ENCODE measurements around the gene CLCN7. TPM values are rescaled to one million over a fixed set of nuclear protein-coding genes. Genes with fewer than 3 reads are reported as not detected.
A peak's percentile ranks its signal among the peaks of the same experiment; 100 is the strongest.
"Not testable (repeated sequence)": the region's sequence is repeated elsewhere in the genome, so short reads cannot be mapped to it uniquely, and the experiment has no call there.

The CLCN7 gene
- total RNA-seq, 1 experiment from 2014 or later = 110 TPM

DNA sequence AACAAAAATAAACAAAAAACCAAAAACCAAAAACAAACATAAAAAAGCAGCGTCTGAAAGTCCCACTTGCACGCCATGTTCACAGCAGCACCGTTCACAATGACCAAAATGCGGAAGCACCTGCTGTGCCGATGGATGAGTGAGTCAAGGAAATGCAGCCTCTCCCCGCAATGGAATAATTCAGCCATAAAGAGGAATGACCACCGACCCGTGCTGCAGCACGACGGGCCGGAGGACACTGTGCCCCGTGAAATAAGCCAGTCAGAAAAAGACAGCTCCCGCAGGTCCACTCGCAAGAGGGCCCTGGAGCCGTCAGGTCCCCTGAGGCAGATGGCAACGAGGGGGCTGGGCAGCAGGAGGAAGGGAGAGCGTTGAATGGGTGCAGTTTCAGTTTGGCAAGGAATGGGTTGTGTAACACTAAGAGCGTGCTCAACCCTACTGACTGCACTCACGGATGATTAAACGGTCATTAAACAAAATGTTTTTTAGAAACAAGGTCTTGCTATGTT is 5.1 kb downstream of the CLCN7 start:
- H4K20me1 ChIP-seq (ENCODE audit: insufficient read depth) = peaks cover 33% of the 10 kb centered on the region
- H3K27me3 ChIP-seq (ENCODE audit: insufficient read depth, low read depth) = no peaks in the 10 kb centered on the region
- H3K27ac ChIP-seq = no peak overlapping the region
- H3K4me1 ChIP-seq (replicated peaks; ENCODE audit: insufficient read depth) = peaks cover 11% of the 10 kb centered on the region
- no TSS peak for BruUV-seq (replicated peaks)
- H3K9me2 ChIP-seq (ENCODE audit: insufficient read depth) = no peaks in the 10 kb centered on the region
- DNase-seq = no peak
- H3F3A ChIP-seq (ENCODE audit: insufficient read depth, low read depth) = no peaks in the 10 kb centered on the region
- no peaks in the 10 kb centered on the region for H3K36me3 ChIP-seq (ENCODE audit: low read depth)
- H3K9me3 ChIP-seq (ENCODE audit: insufficient read depth, low read depth) = no peaks in the 10 kb centered on the region
- CTCF ChIA-PET = no interaction called here
- H2AFZ ChIP-seq = no peak overlapping the region
- H3K4me2 ChIP-seq = no peak overlapping the region
- H3K4me3 ChIP-seq = no peak overlapping the region
- POLR2A ChIA-PET (ENCODE audit: unreplicated experiment) = no interaction called here
- TF ChIP-seq, protein P1, sequence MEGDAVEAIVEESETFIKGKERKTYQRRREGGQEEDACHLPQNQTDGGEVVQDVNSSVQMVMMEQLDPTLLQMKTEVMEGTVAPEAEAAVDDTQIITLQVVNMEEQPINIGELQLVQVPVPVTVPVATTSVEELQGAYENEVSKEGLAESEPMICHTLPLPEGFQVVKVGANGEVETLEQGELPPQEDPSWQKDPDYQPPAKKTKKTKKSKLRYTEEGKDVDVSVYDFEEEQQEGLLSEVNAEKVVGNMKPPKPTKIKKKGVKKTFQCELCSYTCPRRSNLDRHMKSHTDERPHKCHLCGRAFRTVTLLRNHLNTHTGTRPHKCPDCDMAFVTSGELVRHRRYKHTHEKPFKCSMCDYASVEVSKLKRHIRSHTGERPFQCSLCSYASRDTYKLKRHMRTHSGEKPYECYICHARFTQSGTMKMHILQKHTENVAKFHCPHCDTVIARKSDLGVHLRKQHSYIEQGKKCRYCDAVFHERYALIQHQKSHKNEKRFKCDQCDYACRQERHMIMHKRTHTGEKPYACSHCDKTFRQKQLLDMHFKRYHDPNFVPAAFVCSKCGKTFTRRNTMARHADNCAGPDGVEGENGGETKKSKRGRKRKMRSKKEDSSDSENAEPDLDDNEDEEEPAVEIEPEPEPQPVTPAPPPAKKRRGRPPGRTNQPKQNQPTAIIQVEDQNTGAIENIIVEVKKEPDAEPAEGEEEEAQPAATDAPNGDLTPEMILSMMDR (conservative IDR thresholded peaks at IDR 0.05) = no peak
- TF ChIP-seq EZH2 (IDR thresholded peaks at IDR 0.05; ENCODE audit: low read depth) = no peak
- intact Hi-C loops (cut with micrococcal nuclease; ENCODE audit: unreplicated experiment) = no loop called here
- peaks cover 68% of the 10 kb centered on the region for H3K79me2 ChIP-seq (ENCODE audit: low read depth)

DNA sequence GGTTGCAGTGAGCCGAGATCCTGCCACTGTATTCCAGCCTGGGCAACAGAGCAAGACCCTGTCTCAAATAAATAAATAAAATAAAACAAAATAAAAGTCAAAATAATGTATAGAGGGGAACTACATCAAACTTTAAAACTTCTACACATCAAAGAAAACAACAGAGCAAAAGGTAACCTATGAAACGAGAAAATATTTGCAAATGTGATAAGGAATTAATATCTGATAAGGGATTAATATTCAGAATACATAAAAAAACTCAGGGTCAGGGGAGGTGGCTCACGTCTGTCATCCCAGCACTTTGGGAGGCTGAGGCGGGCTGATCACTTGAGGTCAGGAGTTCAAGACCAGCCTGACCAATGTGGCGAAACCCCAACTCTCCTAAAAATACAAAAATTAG is 5.7 kb downstream of the CLCN7 start:
- H3F3A ChIP-seq (ENCODE audit: insufficient read depth, low read depth); H3K4me2 ChIP-seq; H2AFZ ChIP-seq; intact Hi-C loops (cut with micrococcal nuclease; ENCODE audit: unreplicated experiment); H3K9me2 ChIP-seq (ENCODE audit: insufficient read depth); H3K27me3 ChIP-seq (ENCODE audit: insufficient read depth, low read depth); DNase-seq; H3K9me3 ChIP-seq (ENCODE audit: insufficient read depth, low read depth); H3K36me3 ChIP-seq (ENCODE audit: low read depth); BruUV-seq (replicated peaks); H3K27ac ChIP-seq; H3K4me3 ChIP-seq; CTCF ChIA-PET; POLR2A ChIA-PET (ENCODE audit: unreplicated experiment): not testable (repeated sequence)
- Histone ChIP-seq H3K4me1 (replicated peaks; ENCODE audit: insufficient read depth) (peaks cover 11% of the 10 kb centered on the region), H3K79me2 (ENCODE audit: low read depth) (peaks cover 65% of the 10 kb centered on the region), H4K20me1 (ENCODE audit: insufficient read depth) (peaks cover 33% of the 10 kb centered on the region)

DNA sequence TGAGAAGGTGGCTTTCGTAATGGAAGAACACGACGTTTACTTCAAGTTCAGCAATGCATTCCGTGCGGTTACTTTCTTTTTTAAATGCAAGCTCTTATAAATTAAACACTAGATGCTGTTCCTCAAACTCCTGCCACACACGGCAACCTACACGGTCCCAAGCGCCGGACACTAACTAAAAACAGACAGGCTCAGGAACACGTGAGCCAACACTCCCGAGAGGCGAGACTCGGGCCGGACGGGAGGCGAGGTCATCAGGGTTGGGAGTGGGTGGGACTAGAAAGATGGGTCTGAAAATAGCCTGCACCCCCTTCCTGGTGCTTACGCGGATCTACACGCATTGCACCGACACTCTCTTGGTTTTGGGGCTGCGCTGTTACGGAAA is 6.4 kb downstream of the CLCN7 start:
- Histone ChIP-seq H3K27me3 (ENCODE audit: insufficient read depth, low read depth) (no peaks in the 10 kb centered on the region), H3K79me2 (ENCODE audit: low read depth) (peaks cover 58% of the 10 kb centered on the region), H3K4me3 (no peak overlapping the region), H3K9me2 (ENCODE audit: insufficient read depth) (no peaks in the 10 kb centered on the region), H3K27ac (no peak overlapping the region), H3K36me3 (ENCODE audit: low read depth) (no peaks in the 10 kb centered on the region), H4K20me1 (ENCODE audit: insufficient read depth) (peaks cover 33% of the 10 kb centered on the region), H2AFZ (no peak overlapping the region), H3F3A (ENCODE audit: insufficient read depth, low read depth) (no peaks in the 10 kb centered on the region), H3K4me2 (no peak overlapping the region), H3K9me3 (ENCODE audit: insufficient read depth, low read depth) (no peaks in the 10 kb centered on the region), H3K4me1 (replicated peaks; ENCODE audit: insufficient read depth) (peaks cover 5% of the 10 kb centered on the region; the same call in 1 of the 2 replicates)
- ChIA-PET CTCF (no interaction called here), POLR2A (ENCODE audit: unreplicated experiment) (no interaction called here)
- TF ChIP-seq, protein P1 (conservative IDR thresholded peaks at IDR 0.05) = no peak
- no peak for TF ChIP-seq EZH2 (IDR thresholded peaks at IDR 0.05; ENCODE audit: low read depth)
- intact Hi-C loops (cut with micrococcal nuclease; ENCODE audit: unreplicated experiment) = no loop called here
- BruUV-seq (replicated peaks) = no TSS peak
- DNase-seq = no peak

DNA sequence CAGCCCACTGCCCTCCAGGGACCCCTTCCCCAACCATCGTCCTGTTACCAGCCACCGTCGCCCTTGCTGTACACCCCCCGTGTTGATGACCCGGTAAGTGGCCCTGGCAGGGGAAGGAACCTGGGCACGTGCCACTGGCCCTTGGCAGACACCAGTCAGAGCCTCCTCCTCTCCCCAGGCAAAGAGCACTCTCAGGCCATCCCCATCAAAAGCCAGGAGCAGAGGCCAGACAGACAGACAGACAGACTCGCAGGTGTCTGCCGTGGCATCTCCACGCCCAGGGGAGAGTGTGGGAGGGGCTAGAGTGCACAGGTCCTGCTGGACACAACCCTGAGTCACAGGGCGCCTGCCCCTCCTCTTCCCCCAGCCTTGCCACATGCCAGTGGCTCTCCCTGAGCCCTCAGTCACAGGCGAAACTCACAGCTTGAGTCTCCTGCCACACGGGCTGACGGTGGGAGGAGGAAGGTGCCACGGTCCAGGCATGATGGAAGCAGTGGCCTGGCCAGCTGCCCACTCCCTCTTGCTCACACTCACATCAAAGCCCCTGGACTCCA is 7.8 kb downstream of the CLCN7 start:
- intact Hi-C loops (cut with micrococcal nuclease; ENCODE audit: unreplicated experiment) = no loop called here
- H3K9me3 ChIP-seq (ENCODE audit: insufficient read depth, low read depth) = no peaks in the 10 kb centered on the region
- H4K20me1 ChIP-seq (ENCODE audit: insufficient read depth) = peaks cover 33% of the 10 kb centered on the region
- CTCF ChIA-PET = no interaction called here
- no peaks in the 10 kb centered on the region for H3F3A ChIP-seq (ENCODE audit: insufficient read depth, low read depth)
- H3K4me3 ChIP-seq = no peak overlapping the region
- DNase-seq = peak; percentile 43 to 65
- H3K4me1 ChIP-seq (replicated peaks; ENCODE audit: insufficient read depth) = peaks cover 5% of the 10 kb centered on the region; the same call in 1 of the 2 replicates
- no peak overlapping the region for H2AFZ ChIP-seq
- H3K79me2 ChIP-seq (ENCODE audit: low read depth) = peaks cover 45% of the 10 kb centered on the region
- H3K4me2 ChIP-seq = no peak overlapping the region
- TF ChIP-seq EZH2 (IDR thresholded peaks at IDR 0.05; ENCODE audit: low read depth) = no peak
- no TSS peak for BruUV-seq (replicated peaks)
- POLR2A ChIA-PET (ENCODE audit: unreplicated experiment) = no interaction called here
- no peaks in the 10 kb centered on the region for H3K27me3 ChIP-seq (ENCODE audit: insufficient read depth, low read depth)
- H3K27ac ChIP-seq = no peak overlapping the region; the same call in 1 of the 2 replicates
- H3K9me2 ChIP-seq (ENCODE audit: insufficient read depth) = no peaks in the 10 kb centered on the region
- H3K36me3 ChIP-seq (ENCODE audit: low read depth) = no peaks in the 10 kb centered on the region

Data from PC-9 (cell line).